Astrocyte of the hippocampus (primary cell): ENCODE data around the gene EI24.
"Not testable (repeated sequence)": the region's sequence is repeated elsewhere in the genome, so short reads cannot be mapped to it uniquely, and the experiment has no call there.

ENCODE experiments used
- DNase-seq: peaks from one replicate; pipeline ENCODE4 v3.0.0; 2011; ENCODE audit warnings: low read depth, low spot score

Gene EI24

DNA sequence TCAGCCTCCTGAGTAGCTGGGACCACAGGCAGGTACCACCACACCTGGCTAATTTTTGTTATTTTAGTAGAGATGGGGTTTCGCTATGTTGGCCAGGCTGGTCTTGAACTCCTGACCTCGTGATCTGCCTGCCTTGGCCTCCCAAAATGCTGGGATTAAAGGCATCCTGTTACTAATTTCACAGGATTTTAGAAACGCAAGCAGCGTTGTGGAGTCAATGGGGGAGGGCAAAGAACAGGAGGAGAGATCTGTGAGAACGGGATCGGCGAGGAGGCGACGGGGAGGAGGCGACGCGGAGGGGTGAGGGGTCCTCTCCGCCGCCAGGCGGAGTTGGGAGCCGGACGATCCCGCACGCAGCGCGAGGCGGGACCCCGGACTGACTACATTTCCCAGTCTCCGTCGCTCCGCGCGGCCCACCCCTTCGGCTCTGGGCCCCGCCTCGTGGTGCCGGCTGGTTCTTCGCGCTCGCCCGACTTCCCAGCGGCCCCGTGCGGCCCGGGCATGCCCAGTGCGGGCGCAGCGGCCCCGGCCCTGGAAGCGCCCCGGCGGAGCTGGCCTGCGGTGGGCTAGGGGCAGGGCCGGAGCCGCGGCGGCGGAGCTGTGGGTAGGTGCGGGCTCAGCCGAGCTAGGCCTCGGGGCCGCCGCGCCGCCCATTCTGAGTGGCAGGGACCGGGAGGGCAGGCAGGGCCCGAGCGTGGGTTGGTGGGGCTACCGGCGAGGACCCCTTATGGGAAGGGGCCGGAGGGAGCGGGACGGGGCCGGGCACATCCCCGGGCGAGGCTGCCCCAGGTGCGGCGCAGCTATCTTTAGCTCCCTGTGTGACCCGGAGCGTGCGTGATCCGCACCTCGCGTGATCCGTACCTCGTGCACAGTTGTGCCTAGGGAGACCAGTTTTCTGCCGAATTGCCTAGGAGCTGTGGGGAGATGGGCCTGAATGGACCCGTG, at the start of gene EI24:
Gene EI24 (plus strand): TSS at position 508 of the 945 bp plus-strand sequence. CDS start 3,051 bp downstream, outside the sequence.
- DNase-seq: peak; percentile 98

DNA sequence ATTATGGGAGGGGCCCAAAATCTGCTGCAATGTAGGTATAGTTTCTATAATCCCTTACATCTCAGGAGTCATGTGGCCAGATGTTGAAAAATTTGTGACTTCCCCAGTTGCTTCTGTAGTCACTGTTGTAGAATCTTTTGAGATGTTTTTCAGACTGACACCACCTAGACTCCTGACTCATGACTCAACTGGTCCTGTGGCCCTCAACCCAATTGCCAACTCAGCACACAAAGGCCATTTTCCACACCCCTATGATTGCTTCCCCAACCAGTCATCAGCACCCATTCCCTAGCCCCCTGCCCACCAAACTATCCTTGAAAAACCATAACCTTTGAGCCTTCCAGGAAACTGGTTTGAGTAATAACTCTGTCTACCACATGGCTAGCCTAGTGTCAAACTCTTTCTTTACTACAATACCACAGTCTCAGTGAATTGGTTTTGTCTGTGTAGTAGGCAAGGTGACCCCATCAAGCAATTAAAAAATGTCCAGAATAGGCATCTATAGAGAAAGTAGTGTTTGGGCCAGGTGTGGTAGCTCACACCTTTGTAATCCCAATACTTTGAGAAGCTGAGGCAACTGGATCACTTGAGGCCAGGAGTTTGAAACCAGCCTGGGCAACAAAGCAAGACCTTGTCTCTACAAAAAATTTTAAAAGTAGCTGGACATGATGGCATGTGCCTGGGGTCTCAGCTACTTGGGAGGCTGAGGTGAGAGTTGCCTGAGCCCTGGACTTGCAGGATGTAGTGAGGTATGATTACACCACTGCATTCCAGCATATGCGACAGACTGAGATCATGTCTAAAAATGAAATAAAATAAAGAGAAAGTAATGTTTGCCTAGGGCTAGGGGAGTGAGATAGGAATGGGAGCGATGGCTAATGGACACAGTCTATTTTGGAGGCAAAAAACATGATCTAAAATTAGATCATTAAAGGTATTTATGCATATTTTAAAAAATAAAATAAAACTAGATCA, 49.1 kb upstream of the EI24 start:
- no peak for DNase-seq

DNA sequence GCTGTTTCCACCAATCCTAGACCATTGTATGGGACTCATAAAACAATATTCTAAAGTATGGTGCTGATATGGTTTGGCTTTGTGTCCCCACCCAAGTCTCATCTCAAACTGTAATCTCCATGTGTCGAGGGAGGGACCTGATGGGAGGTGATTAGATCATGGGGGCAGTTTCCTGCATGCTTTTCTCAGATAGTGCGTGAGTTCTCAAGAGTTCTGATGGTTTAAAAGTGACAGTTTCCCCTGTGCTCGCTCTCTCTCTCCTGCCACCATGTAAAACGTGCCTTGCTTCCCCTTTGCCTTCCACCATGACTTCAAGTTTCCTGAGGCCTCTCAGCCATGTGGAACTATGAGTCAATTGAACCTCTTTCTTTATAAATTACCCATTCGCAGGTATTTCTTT, 44.0 kb upstream of the EI24 start:
- no peak for DNase-seq

DNA sequence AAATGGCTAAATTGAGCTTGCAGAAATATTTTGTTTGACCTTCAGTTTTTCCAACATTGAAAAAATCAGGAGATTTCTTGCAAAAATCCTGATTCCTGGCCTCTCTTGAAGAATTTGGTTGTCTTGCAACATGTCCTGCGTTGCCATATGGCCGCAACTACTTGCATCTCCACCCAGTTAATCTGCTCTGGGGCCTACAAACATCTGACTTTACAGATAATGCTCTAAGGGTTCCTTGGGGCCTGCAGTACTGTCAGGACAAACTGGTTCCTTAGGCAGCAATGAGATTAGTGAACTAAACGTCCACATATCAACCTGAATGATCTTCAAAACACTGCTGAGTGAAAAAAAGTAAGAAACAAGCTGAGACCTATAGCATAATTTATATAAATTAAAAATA, 36.6 kb upstream of the EI24 start:
- DNase-seq: no peak

DNA sequence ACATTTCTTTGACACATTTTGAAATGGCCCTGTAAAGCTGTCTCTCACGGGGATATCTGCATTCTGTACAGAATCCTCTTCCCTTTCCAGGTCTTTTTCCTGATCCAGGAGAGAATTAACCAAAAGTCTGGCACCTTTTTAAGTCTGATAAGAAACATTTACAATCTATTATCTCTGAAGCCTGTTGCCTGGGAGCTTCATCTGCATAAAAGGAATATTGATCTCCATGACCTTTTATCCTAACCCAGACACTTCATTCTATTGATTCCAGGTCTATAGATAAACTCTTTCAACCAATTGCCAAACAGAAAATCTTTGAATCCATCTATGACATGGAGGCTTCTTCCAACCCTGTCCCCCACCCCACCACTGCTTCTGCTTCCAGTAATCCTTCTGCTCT, 33.7 kb upstream of the EI24 start:
- DNase-seq: no peak

DNA sequence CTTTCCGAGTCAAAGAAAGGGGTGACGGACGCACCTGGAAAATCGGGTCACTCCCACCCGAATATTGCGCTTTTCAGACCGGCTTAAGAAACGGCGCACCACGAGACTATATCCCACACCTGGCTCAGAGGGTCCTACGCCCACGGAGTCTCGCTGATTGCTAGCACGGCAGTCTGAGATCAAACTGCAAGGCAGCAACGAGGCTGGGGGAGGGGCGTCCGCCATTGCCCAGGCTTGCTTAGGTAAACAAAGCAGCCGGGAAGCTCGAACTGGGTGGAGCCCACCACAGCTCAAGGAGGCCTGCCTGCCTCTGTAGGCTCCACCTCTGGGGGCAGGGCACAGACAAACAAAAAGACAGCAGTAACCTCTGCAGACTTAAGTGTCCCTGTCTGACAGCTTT, 32.4 kb upstream of the EI24 start:
- DNase-seq: not testable (repeated sequence)

DNA sequence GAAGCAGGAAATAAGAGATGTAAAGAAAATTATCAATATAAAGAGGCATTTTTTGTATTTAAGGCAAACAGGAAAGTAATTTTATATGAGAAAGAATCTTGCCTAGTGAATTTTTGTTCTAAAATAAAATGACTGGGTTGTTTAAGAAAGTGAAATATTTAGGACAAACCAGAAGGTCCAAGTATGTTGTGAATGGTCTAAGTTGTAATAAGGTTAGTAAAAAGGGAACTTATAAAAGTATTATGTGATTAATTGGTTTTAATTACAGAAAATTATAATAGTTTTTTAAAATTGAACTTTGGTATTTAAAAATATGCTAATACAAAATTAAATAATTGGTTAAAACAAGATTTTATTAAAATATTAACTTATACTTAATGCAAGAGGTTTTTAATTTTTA, 26.6 kb upstream of the EI24 start:
- DNase-seq: no peak

DNA sequence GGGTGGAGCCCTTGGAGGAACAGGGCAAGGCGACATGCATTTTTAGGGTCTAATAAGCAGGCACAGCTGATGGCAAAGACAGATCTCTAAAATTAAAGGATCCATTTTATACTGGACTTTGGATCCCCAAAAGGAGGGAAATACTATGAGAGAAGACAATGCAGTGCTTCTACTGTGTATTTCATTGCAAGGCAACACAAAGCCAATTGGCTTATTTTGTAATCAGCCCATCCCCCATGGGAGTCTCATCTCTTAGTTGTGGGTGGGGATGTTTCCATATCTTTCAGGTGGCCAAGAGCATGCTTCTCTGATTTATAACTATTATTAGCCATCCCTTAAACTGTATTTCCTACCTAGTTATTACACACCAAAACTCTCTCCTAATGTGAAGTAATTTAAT, 18.5 kb upstream of the EI24 start:
- no peak for DNase-seq

DNA sequence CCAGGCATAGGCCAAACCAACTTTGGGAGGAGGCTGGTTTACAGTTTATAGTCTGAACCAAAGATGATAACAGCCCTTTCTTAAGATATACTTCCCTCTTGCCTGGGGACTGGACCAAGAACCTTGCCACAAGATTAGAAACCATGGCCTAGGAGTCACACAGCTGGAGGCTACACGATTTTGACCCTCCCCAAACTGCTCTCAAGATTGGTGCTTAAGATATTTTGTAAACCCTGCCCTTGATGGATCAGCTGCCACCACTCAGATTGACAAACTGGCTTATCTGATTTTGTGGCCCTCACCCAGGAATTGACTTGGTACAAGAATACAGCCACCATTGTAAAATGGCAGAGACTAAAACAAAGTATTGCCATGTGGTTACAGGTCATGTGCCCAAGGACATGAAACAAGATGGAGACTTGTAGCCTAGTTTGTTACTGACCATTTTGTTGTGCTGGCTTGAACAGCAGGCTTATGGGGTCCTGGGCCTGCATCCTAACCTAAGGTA, 17.4 kb upstream of the EI24 start:
- DNase-seq: no peak

- no peak for DNase-seq
Observed at GRCh38 chr11:125552927-125553326, 16.4 kb upstream of the EI24 start.

GRCh38 chr11:125553357-125553756, 15.9 kb upstream of the EI24 start:
- DNase-seq: peak; percentile 2

DNA sequence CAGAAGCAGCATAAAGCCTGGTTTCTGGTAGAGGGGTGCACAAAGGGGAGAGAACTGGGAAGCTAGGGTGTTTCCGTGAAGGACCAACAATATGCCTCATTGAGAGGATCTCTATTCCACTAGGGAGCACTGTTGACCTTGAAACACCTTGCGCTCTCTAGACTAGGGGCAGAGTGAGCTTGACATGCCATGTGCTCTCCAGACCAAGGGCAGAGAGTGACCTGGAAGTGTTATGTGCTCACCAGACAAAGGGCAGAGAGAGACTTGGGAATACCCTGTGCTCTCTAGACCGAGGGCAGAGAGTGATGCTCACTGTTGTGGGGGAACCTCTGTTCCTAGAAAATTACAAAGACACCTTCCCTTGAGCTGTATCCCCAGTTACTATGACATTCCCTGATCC, 15.2 kb upstream of the EI24 start:
- DNase-seq: no peak

DNA sequence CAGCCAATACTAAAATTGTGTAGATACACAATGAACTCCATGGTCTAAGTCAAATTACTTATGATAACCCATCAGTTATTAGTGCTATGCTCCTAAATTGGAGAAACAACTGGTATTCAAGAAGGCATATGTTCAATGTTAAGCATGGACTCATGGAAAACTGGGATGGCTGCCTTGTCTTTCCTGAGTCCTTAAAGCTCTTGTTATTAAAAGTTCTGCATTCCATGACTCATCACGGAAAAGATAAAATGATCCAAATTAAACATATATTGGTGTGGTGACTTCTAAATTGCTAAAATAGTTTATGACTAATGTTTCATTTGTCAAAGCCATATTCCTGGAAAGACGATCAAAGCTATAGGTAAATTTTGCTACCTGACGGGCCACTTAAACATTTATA, 9.4 kb upstream of the EI24 start:
- no peak for DNase-seq

DNA sequence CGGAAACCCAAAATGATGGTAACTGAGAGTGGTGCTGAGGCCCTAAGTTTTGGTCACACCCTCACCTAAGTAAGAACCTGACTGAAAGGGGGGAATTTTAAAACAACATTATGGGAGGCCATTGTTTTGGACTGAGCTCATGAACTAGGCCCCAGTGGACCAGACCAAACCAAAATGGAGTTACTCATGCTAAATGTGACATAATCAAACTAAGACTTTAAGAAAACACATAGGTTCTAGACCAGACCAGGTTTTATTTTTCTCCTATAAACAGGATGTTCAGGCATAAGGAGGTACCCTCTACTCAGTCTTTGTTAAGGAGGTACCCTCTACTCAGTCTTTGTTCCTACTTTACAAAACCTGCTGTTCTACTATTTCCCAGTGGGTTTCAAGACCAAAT, 7.4 kb upstream of the EI24 start:
- DNase-seq: no peak

- DNase-seq: no peak
Observed at GRCh38 chr11:125562430-125562829, 6.8 kb upstream of the EI24 start.

- DNase-seq: no peak
Observed at GRCh38 chr11:125564357-125564756, 4.9 kb upstream of the EI24 start.

GRCh38 chr11:125566235-125566634, 3.0 kb upstream of the EI24 start:
- DNase-seq: no peak

DNA sequence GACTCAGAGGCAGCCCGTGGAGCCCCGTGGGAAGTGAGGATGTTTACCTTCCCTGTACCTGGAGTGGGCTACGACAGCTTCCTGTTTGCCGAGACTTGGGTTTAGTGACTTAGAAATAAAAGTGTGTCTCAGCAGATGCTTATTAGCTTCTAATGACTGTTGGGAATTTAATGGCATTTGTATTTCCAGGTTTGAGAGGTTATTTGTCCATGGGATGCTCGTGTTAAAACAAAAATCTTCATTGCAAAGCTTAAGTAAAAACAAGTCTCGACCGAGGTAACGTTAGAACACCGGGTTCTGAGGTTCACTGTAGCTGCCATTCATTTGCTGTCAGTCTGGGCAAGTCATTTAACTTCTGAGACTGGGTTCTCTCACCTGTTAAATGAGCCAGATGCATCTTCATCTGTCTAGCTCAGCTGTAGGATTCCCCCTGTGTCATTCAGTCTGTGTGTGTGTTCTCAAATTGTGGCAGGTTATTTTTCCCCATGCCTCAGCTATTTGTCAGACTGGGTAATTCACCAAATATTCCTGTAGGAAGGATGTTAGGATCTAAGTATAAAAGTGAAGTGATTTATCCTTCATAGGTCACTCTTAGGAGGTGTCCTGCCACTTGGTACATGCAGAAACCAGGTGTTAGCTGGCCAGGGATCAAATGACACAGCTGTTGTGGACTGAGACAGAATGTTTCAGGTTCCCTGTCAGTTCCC, 791 bp downstream of the EI24 start:
- no peak for DNase-seq

DNA sequence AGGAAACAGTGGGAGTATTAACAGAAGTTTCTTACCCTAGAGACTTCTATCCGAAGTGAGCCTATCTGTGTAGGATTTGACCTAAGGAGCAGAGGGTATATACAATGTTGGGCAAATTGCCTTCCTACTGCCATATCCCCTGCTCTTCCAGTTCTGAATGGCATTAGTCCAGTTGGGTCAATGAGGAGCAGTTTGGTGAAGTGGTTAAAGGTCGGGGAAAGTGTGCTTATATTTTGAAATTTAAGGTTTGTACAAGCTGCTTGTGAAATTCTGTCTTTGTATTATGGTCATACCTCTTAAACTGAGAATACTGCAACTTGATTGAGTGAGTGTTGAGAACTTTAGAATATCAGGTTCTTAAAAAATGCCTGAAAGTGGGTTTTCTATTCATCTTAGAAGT, 1.7 kb downstream of the EI24 start:
- DNase-seq: no peak

- no peak for DNase-seq
Observed at GRCh38 chr11:125572916-125573315, 3.6 kb downstream of the EI24 start.

GRCh38 chr11:125577181-125577580, 7.9 kb downstream of the EI24 start:
- not testable (repeated sequence) for DNase-seq

DNA sequence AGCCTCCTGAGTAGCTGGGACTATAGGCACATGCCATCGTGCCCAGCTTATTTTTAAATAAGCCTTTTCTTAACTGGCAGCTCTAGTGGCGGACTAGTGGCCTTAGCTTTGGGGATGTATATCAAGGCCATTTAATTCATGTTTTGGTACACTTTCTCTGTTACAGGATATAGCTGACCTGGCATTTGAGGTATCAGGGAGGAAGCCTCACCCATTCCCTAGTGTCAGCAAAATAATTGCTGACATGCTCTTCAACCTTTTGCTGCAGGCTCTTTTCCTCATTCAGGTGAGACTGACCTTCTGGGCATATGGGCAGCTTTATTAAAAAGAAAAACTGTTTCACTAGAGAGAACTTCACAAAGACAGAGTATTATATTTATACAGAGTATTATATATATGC, 9.5 kb downstream of the EI24 start:
- DNase-seq: no peak
